Testis (tissue), 3 donors: ENCODE results near the gene CTF1. TPM values are rescaled to one million over a fixed set of nuclear protein-coding genes. Genes with fewer than 3 reads are reported as not detected.
A peak's percentile ranks its signal among the peaks of the same experiment; 100 is the strongest.

Experiments used
- DNase-seq: peaks from one replicate; pipeline ENCODE4 v3.0.0-alpha.2; 2019
- H3K27ac ChIP-seq, 2 donors: fragments of 200-600 bp; sonication (generic); one replicate each; pipeline ENCODE4 v1.5.1; 2019
- H3K27me3 ChIP-seq: fragments of 200-600 bp; sonication (generic); one replicate; pipeline ENCODE4 v1.5.1; 2019
- H3K36me3 ChIP-seq: fragments of 200-600 bp; sonication (generic); one replicate; pipeline ENCODE4 v1.5.1; 2017; ENCODE audit warnings: low read depth; ENCODE audit errors: missing control alignments
- H3K4me1 ChIP-seq: fragments of 200-600 bp; sonication (generic); one replicate; pipeline ENCODE4 v1.5.1; 2019
- H3K4me3 ChIP-seq, 2 donors: fragments of 200-600 bp; sonication (generic); one replicate each; pipeline ENCODE4 v1.5.1; 2017 to 2019
- H3K9me3 ChIP-seq: fragments of 200-600 bp; sonication (generic); one replicate; pipeline ENCODE4 v1.5.1; 2017
- POLR2A ChIP-seq: fragments of 450-650 bp; IDR thresholded peaks from one replicate; pipeline ENCODE4 v1.6.1; 2017; ENCODE audit warnings: antibody characterized with exemption, mild to moderate bottlenecking, moderate library complexity
- WGBS, 2 donors: methylation state at CpG; one replicate each; pipeline ENCODE4 v1.1.5; 2018; 5-methylcytosine and 5-hydroxymethylcytosine counted together
- intact Hi-C: fragments of 100-400 bp; cut with DNase I; formaldehyde crosslinking; loops from one replicate; pipeline ENCODE4 v1.15.1; 2023; ENCODE audit warnings: low total_unique reads
- polyA plus RNA-seq: library from polyadenylated mRNA; stranded (reverse); fragments of 350-450 nt; fragmentation: Illumina TruSeq; extraction: RNeasy Lipid Tissue Mini Kit (QIAGEN cat#74804); gene quantifications from one replicate; pipeline ENCODE4 v1.2.3, GENCODE V29; 2014; ENCODE audit warnings: low read depth, low replicate concordance; ENCODE audit not compliant: insufficient read depth
- total RNA-seq, 2 donors: library from RNA; depleted of rRNA; stranded (reverse); fragments of >200 nt; gene quantifications; one replicate each; pipeline ENCODE4 v1.2.3, GENCODE V29; 2016
- TF ChIP-seq, protein P1 (sequence below), 3 experiments: fragments of 450-650 bp in 2 of 3; fragments of 200-600 bp in 1 of 3; sonication (generic) in 1 of 3; IDR thresholded peaks; one replicate each; pipeline ENCODE4 v1.5.1; 2016 to 2019; ENCODE audit warnings: antibody characterized with exemption in 3 of 3, mild to moderate bottlenecking in 2 of 3, moderate library complexity in 1 of 3

Gene CTF1
- total and polyA plus RNA-seq, 3 donors from 2014 or later: 5.6 to 9.0 (median 5.9) TPM

- TF ChIP-seq, protein P1, sequence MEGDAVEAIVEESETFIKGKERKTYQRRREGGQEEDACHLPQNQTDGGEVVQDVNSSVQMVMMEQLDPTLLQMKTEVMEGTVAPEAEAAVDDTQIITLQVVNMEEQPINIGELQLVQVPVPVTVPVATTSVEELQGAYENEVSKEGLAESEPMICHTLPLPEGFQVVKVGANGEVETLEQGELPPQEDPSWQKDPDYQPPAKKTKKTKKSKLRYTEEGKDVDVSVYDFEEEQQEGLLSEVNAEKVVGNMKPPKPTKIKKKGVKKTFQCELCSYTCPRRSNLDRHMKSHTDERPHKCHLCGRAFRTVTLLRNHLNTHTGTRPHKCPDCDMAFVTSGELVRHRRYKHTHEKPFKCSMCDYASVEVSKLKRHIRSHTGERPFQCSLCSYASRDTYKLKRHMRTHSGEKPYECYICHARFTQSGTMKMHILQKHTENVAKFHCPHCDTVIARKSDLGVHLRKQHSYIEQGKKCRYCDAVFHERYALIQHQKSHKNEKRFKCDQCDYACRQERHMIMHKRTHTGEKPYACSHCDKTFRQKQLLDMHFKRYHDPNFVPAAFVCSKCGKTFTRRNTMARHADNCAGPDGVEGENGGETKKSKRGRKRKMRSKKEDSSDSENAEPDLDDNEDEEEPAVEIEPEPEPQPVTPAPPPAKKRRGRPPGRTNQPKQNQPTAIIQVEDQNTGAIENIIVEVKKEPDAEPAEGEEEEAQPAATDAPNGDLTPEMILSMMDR (IDR thresholded peaks at IDR 0.05): no peak
- TF ChIP-seq POLR2A: no peak
- H3K4me1 ChIP-seq: peaks cover 7% of the 10 kb centered on the region
- H3K27me3 ChIP-seq: no peaks in the 10 kb centered on the region
- DNase-seq: no peak
- H3K9me3 ChIP-seq: no peaks in the 10 kb centered on the region
- H3K27ac ChIP-seq: no peak overlapping the region
- no peaks in the 10 kb centered on the region for H3K36me3 ChIP-seq
- WGBS, 2 donors: 84 to 86% methylated on average over 6 of the region's 6 CpGs
- no peak overlapping the region for H3K4me3 ChIP-seq
- intact Hi-C loops: no loop called here
Observed at GRCh38 chr16:30870904-30871303, 25.5 kb upstream of the CTF1 start.

GRCh38 chr16:30874244-30874820, 22.1 kb upstream of the CTF1 start:
- Histone ChIP-seq H3K4me3 (peak overlapping the region; percentile 80 to 90), H3K4me1 (peaks cover 19% of the 10 kb centered on the region), H3K27me3 (no peaks in the 10 kb centered on the region), H3K36me3 (no peaks in the 10 kb centered on the region), H3K27ac (peak overlapping the region; percentile 68 to 86), H3K9me3 (no peaks in the 10 kb centered on the region)
- intact Hi-C loops: no loop called here
- no peak for DNase-seq
- TF ChIP-seq, protein P1 (IDR thresholded peaks at IDR 0.05): no peak
- no peak for TF ChIP-seq POLR2A
- 15 to 28% methylated on average over 10 to 23 of the region's 23 CpGs for WGBS, 2 donors

- TF ChIP-seq POLR2A: no peak
- TF ChIP-seq, protein P1 (IDR thresholded peaks at IDR 0.05): no peak
- Histone ChIP-seq H3K4me1 (peaks cover 19% of the 10 kb centered on the region), H3K27me3 (no peaks in the 10 kb centered on the region), H3K36me3 (no peaks in the 10 kb centered on the region), H3K9me3 (no peaks in the 10 kb centered on the region), H3K27ac (peak overlapping the region; percentile 68 to 86), H3K4me3 (peak overlapping the region; percentile 80 to 90)
- peak; percentile 95 for DNase-seq
- WGBS, 2 donors: 0% methylated on average over 8 to 56 of the region's 85 CpGs
- intact Hi-C loops: no loop called here
Observed at GRCh38 chr16:30874821-30875717, 21.3 kb upstream of the CTF1 start.

DNA sequence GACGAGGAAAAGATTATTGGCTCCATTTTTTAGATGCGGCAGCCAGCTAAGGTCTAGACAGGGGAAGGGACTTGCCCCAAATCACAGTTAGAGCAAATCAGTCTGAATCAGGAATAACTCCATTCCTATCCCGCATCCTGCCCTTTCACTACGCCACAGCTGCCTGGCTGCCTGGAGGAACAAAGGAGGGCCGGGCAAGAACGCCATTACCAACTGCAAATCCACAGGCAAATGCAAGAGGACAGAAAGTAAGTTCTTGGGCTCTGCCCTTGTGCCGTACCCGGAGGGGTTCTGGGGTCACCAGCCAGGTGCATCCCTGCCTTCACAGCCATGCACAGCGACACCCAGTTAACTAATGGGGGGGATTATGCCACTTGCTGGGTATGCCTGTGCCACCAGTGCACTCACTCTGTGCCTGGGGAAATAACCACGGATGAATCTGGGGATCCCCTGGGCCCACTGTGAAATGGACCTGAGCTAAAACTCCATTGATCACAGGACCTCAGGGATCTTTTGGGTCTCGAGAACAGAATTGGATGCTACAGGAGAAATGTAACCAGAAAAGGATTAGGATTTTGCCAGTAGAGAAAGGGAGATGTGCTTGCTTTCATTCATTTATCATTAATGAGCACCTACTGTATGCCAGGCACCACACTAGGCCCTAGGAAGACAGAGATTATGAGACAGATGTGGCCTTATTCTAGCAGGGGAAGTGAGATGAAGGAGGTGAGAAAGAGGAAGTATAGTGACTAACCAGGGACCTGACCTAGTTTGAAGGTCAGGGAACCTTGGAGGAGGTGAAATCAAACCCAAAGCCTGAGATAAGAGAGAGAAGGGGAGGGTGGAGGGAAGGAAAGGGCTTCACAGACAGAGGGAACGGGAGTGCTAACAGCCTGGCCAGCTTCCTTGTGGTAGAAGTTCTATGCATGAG, 20.3 kb upstream of the CTF1 start:
- WGBS, 2 donors: 7 to 14% methylated on average over 6 to 12 of the region's 12 CpGs
- intact Hi-C loops: no loop called here
- DNase-seq: no peak

More for the DNA sequence above, 20.3 kb upstream of the CTF1 start:
- TF ChIP-seq POLR2A: no peak
- TF ChIP-seq, protein P1 (IDR thresholded peaks at IDR 0.05): no peak
- H3K4me1 ChIP-seq: peaks cover 19% of the 10 kb centered on the region
- peak overlapping the region; percentile 72 to 86 for H3K27ac ChIP-seq
- no peaks in the 10 kb centered on the region for H3K36me3 ChIP-seq
- no peaks in the 10 kb centered on the region for H3K27me3 ChIP-seq
- H3K4me3 ChIP-seq: peak overlapping the region; percentile 80 to 90
- no peaks in the 10 kb centered on the region for H3K9me3 ChIP-seq
